ENCODE results near the gene ATP8A2. TPM values are rescaled to one million over a fixed set of nuclear protein-coding genes. Genes with fewer than 3 reads are reported as not detected.

The ATP8A2 gene
- total RNA-seq, 3 donors from 2014 or later (not counting 1 experiment from before 2014, with no cell fraction given), result 0.43 to 0.68 (median 0.59) TPM

- Histone ChIP-seq H3K27ac (ENCODE audit: low read length) (no peak overlapping the region), H3K27me3 (ENCODE audit: control insufficient read depth, insufficient read depth, low read length) (peaks cover 2% of the 10 kb centered on the region), H3K36me3 (ENCODE audit: control insufficient read depth, insufficient read depth, low read length) (no peaks in the 10 kb centered on the region), H3K4me1 (ENCODE audit: control insufficient read depth, insufficient read depth, low read length) (no peaks in the 10 kb centered on the region), H3K4me3 (ENCODE audit: low read length) (no peak overlapping the region), H3K9me3 (ENCODE audit: control insufficient read depth, insufficient read depth, low read length) (peaks cover 4% of the 10 kb centered on the region)
- ATAC-seq (no peak), DNase-seq (no peak)
- H3K27ac Mint-ChIP-seq, result no peak overlapping the region
- no peak overlapping the region for H3K4me3 Mint-ChIP-seq
- no peaks in the 10 kb centered on the region for H3K4me1 Mint-ChIP-seq
- H3K27me3 Mint-ChIP-seq (ENCODE audit: low read depth in 2 of 2), result peaks cover 20 to 34% of the 10 kb centered on the region in 2 donors
- peaks cover 7 to 13% of the 10 kb centered on the region in 2 donors for H3K9me3 Mint-ChIP-seq
- peaks cover 18% of the 10 kb centered on the region for H3K36me3 Mint-ChIP-seq
- no peak for TF ChIP-seq CTCF (IDR thresholded peaks at IDR 0.05)
- intact Hi-C loops (cut with micrococcal nuclease), result no loop called here
Observed at GRCh38 chr13:25668345-25668744, 296.6 kb downstream of the ATP8A2 start.

- Mint-ChIP-seq H3K4me3 (no peak overlapping the region), H3K27me3 (ENCODE audit: low read depth in 2 of 2) (peaks cover 37 to 58% of the 10 kb centered on the region in 2 donors), H3K9me3 (peaks cover 3 to 6% of the 10 kb centered on the region in 2 donors), H3K4me1 (no peaks in the 10 kb centered on the region), H3K27ac (no peak overlapping the region), H3K36me3 (peaks cover 11% of the 10 kb centered on the region)
- Histone ChIP-seq H3K9me3 (ENCODE audit: control insufficient read depth, insufficient read depth, low read length) (peaks cover 4% of the 10 kb centered on the region), H3K4me3 (ENCODE audit: low read length) (no peak overlapping the region), H3K27me3 (ENCODE audit: control insufficient read depth, insufficient read depth, low read length) (peaks cover 2% of the 10 kb centered on the region), H3K36me3 (ENCODE audit: control insufficient read depth, insufficient read depth, low read length) (no peaks in the 10 kb centered on the region), H3K27ac (ENCODE audit: low read length) (no peak overlapping the region), H3K4me1 (ENCODE audit: control insufficient read depth, insufficient read depth, low read length) (no peaks in the 10 kb centered on the region)
- no peak for TF ChIP-seq CTCF (IDR thresholded peaks at IDR 0.05)
- intact Hi-C loops (cut with micrococcal nuclease), result no loop called here
- ATAC-seq, result no peak
- 91% methylated on average over 5 of the region's 5 CpGs for WGBS (ENCODE audit: insufficient coverage)
- no peak for DNase-seq
Observed at GRCh38 chr13:25673711-25674110, 301.9 kb downstream of the ATP8A2 start.

GRCh38 chr13:25674371-25674770 lies 302.6 kb downstream of the ATP8A2 start:
- H3K27ac ChIP-seq (ENCODE audit: low read length), result no peak overlapping the region
- intact Hi-C loops (cut with micrococcal nuclease), result no loop called here
- WGBS (ENCODE audit: insufficient coverage), result 93% methylated on average over 3 of the region's 4 CpGs
- Mint-ChIP-seq H3K9me3 (peaks cover 3 to 4% of the 10 kb centered on the region in 2 donors), H3K27ac (no peak overlapping the region), H3K4me3 (no peak overlapping the region), H3K36me3 (peaks cover 5% of the 10 kb centered on the region), H3K4me1 (no peaks in the 10 kb centered on the region), H3K27me3 (ENCODE audit: low read depth in 2 of 2) (peaks cover 36 to 59% of the 10 kb centered on the region in 2 donors)
- no peak for DNase-seq
- H3K9me3 ChIP-seq (ENCODE audit: control insufficient read depth, insufficient read depth, low read length), result peaks cover 2% of the 10 kb centered on the region
- H3K4me3 ChIP-seq (ENCODE audit: low read length), result no peak overlapping the region
- no peaks in the 10 kb centered on the region for H3K4me1 ChIP-seq (ENCODE audit: control insufficient read depth, insufficient read depth, low read length)
- ATAC-seq, result no peak
- no peaks in the 10 kb centered on the region for H3K36me3 ChIP-seq (ENCODE audit: control insufficient read depth, insufficient read depth, low read length)
- no peak for TF ChIP-seq CTCF (IDR thresholded peaks at IDR 0.05)
- H3K27me3 ChIP-seq (ENCODE audit: control insufficient read depth, insufficient read depth, low read length), result peaks cover 2% of the 10 kb centered on the region

GRCh38 chr13:25675060-25675459 lies 303.3 kb downstream of the ATP8A2 start:
- no peak for ATAC-seq
- no peak overlapping the region for H3K27ac Mint-ChIP-seq

More at GRCh38 chr13:25675060-25675459, 303.3 kb downstream of the ATP8A2 start:
- 83% methylated on average over 3 of the region's 3 CpGs for WGBS (ENCODE audit: insufficient coverage)
- H3K9me3 Mint-ChIP-seq, result no peaks in the 10 kb centered on the region
- H3K27me3 Mint-ChIP-seq (ENCODE audit: low read depth in 2 of 2), result peaks cover 32 to 66% of the 10 kb centered on the region in 2 donors
- H3K36me3 Mint-ChIP-seq, result no peaks in the 10 kb centered on the region
- H3K4me3 ChIP-seq (ENCODE audit: low read length), result no peak overlapping the region
- no peaks in the 10 kb centered on the region for H3K9me3 ChIP-seq (ENCODE audit: control insufficient read depth, insufficient read depth, low read length)
- H3K4me1 Mint-ChIP-seq, result peaks cover 0 to 5% of the 10 kb centered on the region in 2 donors
- peaks cover 1% of the 10 kb centered on the region for H3K27me3 ChIP-seq (ENCODE audit: control insufficient read depth, insufficient read depth, low read length)
- no peaks in the 10 kb centered on the region for H3K36me3 ChIP-seq (ENCODE audit: control insufficient read depth, insufficient read depth, low read length)
- H3K4me3 Mint-ChIP-seq, result no peak overlapping the region
- H3K4me1 ChIP-seq (ENCODE audit: control insufficient read depth, insufficient read depth, low read length), result no peaks in the 10 kb centered on the region
- intact Hi-C loops (cut with micrococcal nuclease), result no loop called here
- DNase-seq, result no peak
- H3K27ac ChIP-seq (ENCODE audit: low read length), result no peak overlapping the region
- TF ChIP-seq CTCF (IDR thresholded peaks at IDR 0.05), result no peak

All from natural killer cell (primary cell).